IMR-90 (cell line): ENCODE measurements around the gene GRAMD2A. TPM values are rescaled to one million over a fixed set of nuclear protein-coding genes. Genes with fewer than 3 reads are reported as not detected.

ENCODE experiments used
- ATAC-seq: fragments of 200-7000 bp; cut with Tn5 transposase; 2 replicates; pipeline ENCODE4 v1.9.1; 2020; ENCODE audit warnings: low read depth, mild to moderate bottlenecking, moderate library complexity
- BruUV-seq: library from RNA; stranded (reverse); fragments of 400-500 nt; replicated peaks from 2 replicates; lab custom pipeline; 2021; lab: Mats Ljungman, UMichigan
- CTCF ChIA-PET: fragments of 300-600 bp; formaldehyde crosslinking; extraction: SDS; loops from one replicate; lab custom pipeline; 2021; ENCODE audit warnings: antibody characterized with exemption; lab: Yijun Ruan, JAX
- POLR2A ChIA-PET: fragments of 300-600 bp; sonication (Branson Sonifier 250); formaldehyde crosslinking; loops from one replicate; lab custom pipeline; 2022; ENCODE audit warnings: antibody characterized with exemption; ENCODE audit not compliant: unreplicated experiment; lab: Charles Lee
- DNase-seq: peaks from one replicate; pipeline ENCODE4 v3.0.0; 2013
- H2AFZ ChIP-seq: replicated peaks from 2 replicates; pipeline ENCODE3; 2013; ENCODE audit warnings: low read length, mild to moderate bottlenecking; ENCODE audit not compliant: poor library complexity
- H2AK5ac ChIP-seq: 2 replicates; pipeline ENCODE4 v1.6.1; 2013; ENCODE audit warnings: low read depth, low read length, inconsistent platforms
- H2AK9ac ChIP-seq: replicated peaks from 2 replicates; pipeline ENCODE3; 2013; ENCODE audit warnings: mild to moderate bottlenecking, low read depth, low read length, moderate library complexity; ENCODE audit not compliant: poor library complexity
- H2BK120ac ChIP-seq: 2 replicates; pipeline ENCODE4 v1.6.1; 2013; ENCODE audit warnings: low read depth, low read length, inconsistent platforms
- H2BK15ac ChIP-seq: 3 replicates; pipeline ENCODE4 v1.6.1; 2013; ENCODE audit warnings: low read depth, low read length, inconsistent platforms
- H2BK20ac ChIP-seq: 2 replicates; pipeline ENCODE4 v1.6.1; 2013; ENCODE audit warnings: low read depth, mild to moderate bottlenecking, inconsistent platforms, low read length, moderate library complexity
- H2BK5ac ChIP-seq: 2 replicates; pipeline ENCODE4 v1.6.1; 2013; ENCODE audit warnings: mild to moderate bottlenecking, low read depth, low read length, inconsistent platforms; ENCODE audit not compliant: poor library complexity, severe bottlenecking
- H3K14ac ChIP-seq: replicated peaks from 2 replicates; pipeline ENCODE4 v1.6.1; 2013; ENCODE audit warnings: low read depth, low read length, inconsistent platforms
- H3K18ac ChIP-seq: 2 replicates; pipeline ENCODE4 v1.6.1; 2013; ENCODE audit warnings: low read depth, low read length, control low read depth
- H3K23ac ChIP-seq: 2 replicates; pipeline ENCODE4 v1.6.1; 2013; ENCODE audit warnings: low read depth, low read length, inconsistent platforms
- H3K27ac ChIP-seq: 2 replicates; pipeline ENCODE4 v1.5.1; 2013; ENCODE audit warnings: mild to moderate bottlenecking, control low read depth, low read length; ENCODE audit not compliant: insufficient read depth
- H3K27me3 ChIP-seq: 2 replicates; pipeline ENCODE4 v1.6.1; 2013; ENCODE audit warnings: low read length; ENCODE audit not compliant: control insufficient read depth, insufficient read depth
- H3K36me3 ChIP-seq: 2 replicates; pipeline ENCODE4 v1.6.1; 2013; ENCODE audit warnings: low read length, mixed read lengths; ENCODE audit not compliant: control insufficient read depth, insufficient read depth
- H3K4ac ChIP-seq: 2 replicates; pipeline ENCODE4 v1.6.1; 2013; ENCODE audit warnings: low read depth, low read length, inconsistent platforms
- H3K4me1 ChIP-seq: 2 replicates; pipeline ENCODE4 v1.6.1; 2013; ENCODE audit warnings: low read length, mixed read lengths; ENCODE audit not compliant: control insufficient read depth, insufficient read depth
- H3K4me2 ChIP-seq: 2 replicates; pipeline ENCODE4 v1.6.1; 2013; ENCODE audit warnings: low read depth, mild to moderate bottlenecking, control low read depth, low read length, moderate library complexity
- H3K4me3 ChIP-seq: 2 replicates; pipeline ENCODE4 v1.5.1; 2013; ENCODE audit warnings: low read depth, mild to moderate bottlenecking, control low read depth, low read length, moderate library complexity; ENCODE audit not compliant: insufficient read depth
- H3K56ac ChIP-seq: 2 replicates; pipeline ENCODE4 v1.6.1; 2013; ENCODE audit warnings: low read length, inconsistent platforms; ENCODE audit not compliant: insufficient read depth; ENCODE audit errors: extremely low read depth
- H3K79me1 ChIP-seq, 2 experiments: 2 replicates each; pipeline ENCODE4 v1.6.1; 2013; ENCODE audit warnings: low read length in 2 of 2, inconsistent platforms in 1 of 2, low read depth in 1 of 2
- H3K9ac ChIP-seq: 2 replicates; pipeline ENCODE4 v1.6.1; 2013; ENCODE audit warnings: low read depth, low read length, control low read depth
- H3K9me1 ChIP-seq: 2 replicates; pipeline ENCODE4 v1.6.1; 2013; ENCODE audit warnings: low read length, inconsistent platforms; ENCODE audit not compliant: insufficient read depth
- H3K9me3 ChIP-seq: 2 replicates; pipeline ENCODE4 v1.6.1; 2013; ENCODE audit warnings: low read length; ENCODE audit not compliant: control insufficient read depth, insufficient read depth
- H4K20me1 ChIP-seq: 2 replicates; pipeline ENCODE4 v1.6.1; 2013; ENCODE audit warnings: low read length, inconsistent platforms; ENCODE audit not compliant: insufficient read depth
- H4K5ac ChIP-seq: 2 replicates; pipeline ENCODE4 v1.6.1; 2013; ENCODE audit warnings: mild to moderate bottlenecking, low read depth, low read length, control low read depth
- H4K8ac ChIP-seq, 2 experiments: 2 replicates each; pipeline ENCODE4 v1.6.1; 2013; ENCODE audit warnings: low read depth in 2 of 2, low read length in 2 of 2, control low read depth in 1 of 2, inconsistent platforms in 1 of 2
- H4K91ac ChIP-seq: 2 replicates; pipeline ENCODE4 v1.6.1; 2013; ENCODE audit warnings: low read depth, low read length, inconsistent platforms; ENCODE audit not compliant: insufficient read depth
- BHLHE40 ChIP-seq: fragments of 150-350 bp; IDR thresholded peaks from 2 replicates; pipeline ENCODE4 v1.6.1; 2016; ENCODE audit warnings: mild to moderate bottlenecking, low read depth, low read length
- CEBPB ChIP-seq: IDR thresholded peaks from 2 replicates; pipeline ENCODE4 v1.6.1; 2012; ENCODE audit warnings: low read depth, low read length, improper control_type of control experiment
- CHD1 ChIP-seq: IDR thresholded peaks from 2 replicates; pipeline ENCODE4 v1.6.1; 2012; ENCODE audit warnings: low read depth, low read length, improper control_type of control experiment
- ELK1 ChIP-seq: fragments of 150-350 bp; IDR thresholded peaks from 2 replicates; pipeline ENCODE4 v1.6.1; 2016; ENCODE audit warnings: low read depth, mild to moderate bottlenecking, low read length, moderate library complexity, borderline replicate concordance
- MAFK ChIP-seq: IDR thresholded peaks from 2 replicates; pipeline ENCODE4 v1.6.1; 2012; ENCODE audit warnings: low read depth, low read length, improper control_type of control experiment
- MAZ ChIP-seq: IDR thresholded peaks from 2 replicates; pipeline ENCODE4 v1.6.1; 2012; ENCODE audit warnings: low read depth, mild to moderate bottlenecking, low read length, improper control_type of control experiment, moderate library complexity, borderline replicate concordance
- MXI1 ChIP-seq: IDR thresholded peaks from 2 replicates; pipeline ENCODE4 v1.6.1; 2012; ENCODE audit warnings: low read depth, mild to moderate bottlenecking, low read length, moderate library complexity, borderline replicate concordance
- RFX5 ChIP-seq: IDR thresholded peaks from 2 replicates; pipeline ENCODE4 v1.8.0; 2012; ENCODE audit warnings: low read depth, mild to moderate bottlenecking, low read length, moderate library complexity
- WGBS, 2 experiments: methylation state at CpG; one replicate each; pipeline versions ENCODE4 v1.1.5 to v1.1.7; 2013; ENCODE audit warnings: missing lambda C conversion rate in 2 of 2; ENCODE audit not compliant: insufficient read length in 1 of 2; ENCODE audit errors: extremely low coverage in 2 of 2; 5-methylcytosine and 5-hydroxymethylcytosine counted together
- dilution Hi-C: fragments of 300-500 bp; cut with HindIII; formaldehyde crosslinking; loops from one replicate; pipeline ENCODE4 v1.14.3; 2018; ENCODE audit warnings: low sequenced_read_pairs; ENCODE audit not compliant: unreplicated experiment
- in situ Hi-C: fragments of 300-500 bp; cut with MboI; formaldehyde crosslinking; loops from 3 replicates; pipeline ENCODE4 v1.14.3; 2019; ENCODE audit warnings: low sequenced_read_pairs, inconsistent platforms, mixed read lengths
- intact Hi-C: fragments of 100-400 bp; cut with micrococcal nuclease; formaldehyde crosslinking; loops from 2 replicates; pipeline ENCODE4 v1.10.0; 2022
- polyA plus RNA-seq, 3 experiments: library from polyadenylated mRNA; depleted of rRNA; stranded (reverse); fragments of >200 nt; gene quantifications; 2 replicates each; pipeline ENCODE4 v1.2.3, GENCODE V29; 2012; ENCODE audit warnings: low replicate concordance in 1 of 3
- total RNA-seq: library from RNA; depleted of rRNA; stranded (reverse); fragments of >200 nt; gene quantifications from 2 replicates; pipeline ENCODE4 v1.2.3, GENCODE V29; 2012

The GRAMD2A gene
- total and polyA plus RNA-seq, 2 of the 4 experiments (the other 2 are of a cell fraction): 0.14 to 0.18 TPM

DNA sequence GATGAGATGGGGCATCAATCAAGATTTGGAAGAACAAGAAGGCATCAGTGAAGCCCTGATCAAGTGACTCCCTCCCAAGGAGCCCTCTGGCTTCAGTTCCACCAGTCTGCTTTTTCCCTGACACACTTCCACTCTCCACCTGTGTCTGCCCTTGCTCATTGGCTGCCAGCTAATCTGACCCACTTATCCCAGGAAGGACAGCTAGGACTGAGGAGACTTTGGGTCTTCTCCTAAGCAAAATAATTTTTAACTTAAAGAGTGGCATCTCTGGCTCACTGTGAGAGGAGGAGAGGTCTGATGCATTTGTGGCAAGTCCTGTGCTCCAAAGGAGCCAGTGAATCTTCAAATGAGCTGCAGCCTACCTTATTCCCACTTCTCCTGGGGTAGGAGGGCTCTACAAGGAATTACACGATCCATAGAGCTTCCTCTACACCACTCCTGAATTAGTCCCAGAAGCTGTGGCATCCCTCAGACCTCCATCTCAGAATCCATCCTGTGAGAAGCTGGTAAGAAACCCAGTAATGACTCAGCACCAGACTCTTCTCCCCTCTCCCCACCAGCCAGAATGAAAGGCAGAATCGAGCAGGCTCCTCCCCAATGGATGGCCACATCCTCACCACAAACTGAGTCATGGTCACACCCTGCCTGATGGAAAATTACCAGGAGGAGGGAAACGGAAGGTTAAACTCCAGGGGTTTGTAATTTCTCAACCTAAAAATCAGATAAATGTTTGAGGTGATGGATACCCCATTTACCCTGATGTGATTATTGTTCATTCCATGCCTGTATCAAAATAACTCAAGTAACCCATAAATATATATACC lies 39.7 kb upstream of the GRAMD2A start (continued):
- TF ChIP-seq MXI1 (no peak), CEBPB (peak; percentile 90), RFX5 (no peak)

- Histone ChIP-seq H4K20me1 (no peaks in the 10 kb centered on the region), H3K9me3 (no peaks in the 10 kb centered on the region), H2AK9ac (peak overlapping the region; percentile 98), H2BK5ac (peak overlapping the region; percentile 98), H4K5ac (peak overlapping the region; percentile 94), H4K91ac (peak overlapping the region; percentile 99), H3K4me1 (peaks cover 15% of the 10 kb centered on the region), H3K9ac (peak overlapping the region; percentile 83), H3K9me1 (peaks cover 20% of the 10 kb centered on the region), H4K8ac (peak overlapping the region; percentile 91 to 99), H2AFZ (no peak overlapping the region), H2AK5ac (peak overlapping the region; percentile 100), H3K36me3 (peaks cover 7% of the 10 kb centered on the region), H3K4ac (peak overlapping the region; percentile 100), H3K4me3 (peak overlapping the region; percentile 39; the same call in 1 of the 2 replicates), H2BK20ac (peak overlapping the region; percentile 99), H2BK120ac (peak overlapping the region; percentile 99), H3K56ac (peak overlapping the region; percentile 99), H3K23ac (peak overlapping the region; percentile 100), H2BK15ac (peak overlapping the region; percentile 97), H3K18ac (peak overlapping the region; percentile 95), H3K27ac (peak overlapping the region; percentile 94), H3K79me1 (peaks cover 15 to 36% of the 10 kb centered on the region in 2 experiments; a peak in 3 of 4 replicates), H3K14ac (peak overlapping the region; percentile 100), H3K4me2 (peak overlapping the region; percentile 87), H3K27me3 (no peaks in the 10 kb centered on the region)
- dilution Hi-C loops (no loop called here), in situ Hi-C loops (no loop called here), intact Hi-C loops (no loop called here)
- no CpG with 5 or more reads among the region's 2 CpGs for WGBS, 2 experiments
- ChIA-PET POLR2A (interaction anchor here (1.1 to 1.2 kb wide), 2 partner anchors 9 to 41 kb away, joined by 3 to 12 read pairs; no protein-coding TSS in a partner anchor), CTCF (no interaction called here)
- no peak for ATAC-seq
- no TSS peak for BruUV-seq
- no peak for DNase-seq
- TF ChIP-seq BHLHE40 (no peak), MAZ (no peak), CEBPB (no peak), MAFK (no peak), ELK1 (no peak), CHD1 (no peak), MXI1 (no peak)
These were observed 38.9 kb upstream of the GRAMD2A start for GRCh38 chr15:72236381-72237003.
